GM12872 (cell line): Measurements from ENCODE around the gene CGNL1.

ENCODE experiments used
- CTCF ChIP-seq: IDR thresholded peaks from 3 replicates; pipeline ENCODE4 v1.5.1; 2011; ENCODE audit warnings: low read depth, mild to moderate bottlenecking, low read length, moderate library complexity; ENCODE audit not compliant: insufficient read depth

CGNL1 gene

GRCh38 chr15:57455929-57456328 is 79.6 kb downstream of the CGNL1 start:
- TF ChIP-seq CTCF = no peak

- no peak for TF ChIP-seq CTCF
Measured at GRCh38 chr15:57456559-57456958, 80.3 kb downstream of the CGNL1 start.

- no peak for TF ChIP-seq CTCF
Measured at GRCh38 chr15:57457726-57458125, 81.4 kb downstream of the CGNL1 start.

GRCh38 chr15:57458356-57458781 is 82.1 kb downstream of the CGNL1 start:
- no peak for TF ChIP-seq CTCF

GRCh38 chr15:57460208-57460816 is 84.0 kb downstream of the CGNL1 start:
- no peak for TF ChIP-seq CTCF

- TF ChIP-seq CTCF = no peak
Measured at GRCh38 chr15:57461541-57461940, 85.2 kb downstream of the CGNL1 start.

GRCh38 chr15:57462381-57462780 is 86.1 kb downstream of the CGNL1 start:
- no peak for TF ChIP-seq CTCF
